ENCODE measurements around the gene NOX5. TPM values are rescaled to one million over a fixed set of nuclear protein-coding genes. Genes with fewer than 3 reads are reported as not detected.

Gene NOX5
- total RNA-seq, 1 donor from 2014 or later = 0.74 TPM

DNA sequence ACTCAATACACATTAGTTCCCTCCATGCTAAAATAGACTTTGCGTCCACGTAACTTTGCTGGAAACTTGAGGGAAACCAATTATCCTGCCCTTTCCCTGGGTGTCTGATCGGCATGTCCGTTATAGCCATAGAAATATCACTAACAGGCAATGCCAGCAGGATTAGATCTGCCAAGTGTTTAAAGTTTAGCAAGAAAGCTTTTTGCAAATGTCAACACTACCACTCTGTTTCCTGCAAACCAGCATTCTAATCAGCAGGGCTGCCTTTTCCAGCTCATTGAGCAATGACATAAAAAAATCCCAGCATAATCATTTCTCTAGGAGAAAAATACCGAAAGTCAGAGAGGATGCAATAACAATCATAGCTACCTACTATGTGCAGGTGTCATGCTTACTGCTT is 60.9 kb downstream of the NOX5 start:
- Histone ChIP-seq H3K4me3 (no peak overlapping the region), H3K36me3 (no peaks in the 10 kb centered on the region), H3K9me3 (no peaks in the 10 kb centered on the region), H3K27me3 (no peaks in the 10 kb centered on the region), H3K27ac (no peak overlapping the region), H3K4me1 (peaks cover 16% of the 10 kb centered on the region)
- intact Hi-C loops (cut with DNase I) = no loop called here
- TF ChIP-seq, protein P1, sequence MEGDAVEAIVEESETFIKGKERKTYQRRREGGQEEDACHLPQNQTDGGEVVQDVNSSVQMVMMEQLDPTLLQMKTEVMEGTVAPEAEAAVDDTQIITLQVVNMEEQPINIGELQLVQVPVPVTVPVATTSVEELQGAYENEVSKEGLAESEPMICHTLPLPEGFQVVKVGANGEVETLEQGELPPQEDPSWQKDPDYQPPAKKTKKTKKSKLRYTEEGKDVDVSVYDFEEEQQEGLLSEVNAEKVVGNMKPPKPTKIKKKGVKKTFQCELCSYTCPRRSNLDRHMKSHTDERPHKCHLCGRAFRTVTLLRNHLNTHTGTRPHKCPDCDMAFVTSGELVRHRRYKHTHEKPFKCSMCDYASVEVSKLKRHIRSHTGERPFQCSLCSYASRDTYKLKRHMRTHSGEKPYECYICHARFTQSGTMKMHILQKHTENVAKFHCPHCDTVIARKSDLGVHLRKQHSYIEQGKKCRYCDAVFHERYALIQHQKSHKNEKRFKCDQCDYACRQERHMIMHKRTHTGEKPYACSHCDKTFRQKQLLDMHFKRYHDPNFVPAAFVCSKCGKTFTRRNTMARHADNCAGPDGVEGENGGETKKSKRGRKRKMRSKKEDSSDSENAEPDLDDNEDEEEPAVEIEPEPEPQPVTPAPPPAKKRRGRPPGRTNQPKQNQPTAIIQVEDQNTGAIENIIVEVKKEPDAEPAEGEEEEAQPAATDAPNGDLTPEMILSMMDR (IDR thresholded peaks at IDR 0.05) = no peak
- TF ChIP-seq POLR2A (IDR thresholded peaks at IDR 0.05) (no peak), POLR2AphosphoS5 (IDR thresholded peaks at IDR 0.05; ENCODE audit: insufficient read depth in 1 of 2, low read depth in 1 of 2) (no peak)
- DNase-seq (ENCODE audit: extremely low spot score in 2 of 2) = no peak

DNA sequence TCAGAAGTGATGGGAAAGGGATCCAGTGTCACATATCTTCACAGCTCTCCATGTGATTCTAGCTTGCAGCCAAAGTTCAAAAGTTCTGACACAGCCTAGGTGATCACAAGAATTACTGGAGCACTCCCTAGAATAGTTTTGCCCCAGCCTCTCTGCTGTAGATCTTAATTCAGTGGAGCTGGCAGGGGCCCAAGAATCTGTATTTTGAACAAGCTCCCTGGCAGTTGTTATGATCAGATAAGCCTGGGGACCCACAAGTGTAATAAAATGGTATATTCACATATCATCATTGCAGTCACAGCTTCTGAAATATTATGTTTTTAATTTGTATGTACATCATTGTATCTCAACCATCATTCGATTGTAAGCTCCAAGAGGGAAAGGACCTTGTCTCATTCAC is 62.3 kb downstream of the NOX5 start:
- no peak for DNase-seq (ENCODE audit: extremely low spot score in 2 of 2)
- Histone ChIP-seq H3K4me3 (no peak overlapping the region), H3K4me1 (peaks cover 29% of the 10 kb centered on the region), H3K27ac (no peak overlapping the region), H3K9me3 (no peaks in the 10 kb centered on the region), H3K27me3 (no peaks in the 10 kb centered on the region), H3K36me3 (no peaks in the 10 kb centered on the region)
- intact Hi-C loops (cut with DNase I) = no loop called here
- no peak for TF ChIP-seq POLR2AphosphoS5 (IDR thresholded peaks at IDR 0.05; ENCODE audit: insufficient read depth in 1 of 2, low read depth in 1 of 2)
- TF ChIP-seq, protein P1 (IDR thresholded peaks at IDR 0.05) = no peak
- TF ChIP-seq POLR2A (IDR thresholded peaks at IDR 0.05) = no peak

DNA sequence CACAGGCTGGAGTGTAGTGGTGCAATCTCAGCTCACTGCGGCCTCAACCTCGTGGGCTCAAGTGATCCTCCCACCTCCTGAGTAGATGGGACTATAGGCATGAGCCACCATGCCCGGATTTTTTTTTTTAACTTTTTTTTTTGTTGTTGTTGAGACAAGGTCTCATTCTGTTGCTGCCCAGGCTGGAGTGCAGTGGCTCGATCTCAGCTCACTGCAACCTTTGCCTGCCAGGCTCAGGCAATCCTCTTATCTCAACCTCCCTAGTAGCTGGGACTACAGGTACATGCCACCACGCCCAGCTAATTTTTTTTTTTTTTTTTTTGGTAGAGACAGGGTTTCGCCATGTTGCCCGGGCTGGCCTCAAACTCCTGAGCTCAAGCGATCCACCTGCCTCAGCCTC is 64.1 kb downstream of the NOX5 start:
- no peak overlapping the region for H3K27ac ChIP-seq
- H3K4me3 ChIP-seq = no peak overlapping the region
- intact Hi-C loops (cut with DNase I) = no loop called here
- H3K9me3 ChIP-seq = no peaks in the 10 kb centered on the region
- H3K36me3 ChIP-seq = no peaks in the 10 kb centered on the region
- no peak for DNase-seq (ENCODE audit: extremely low spot score in 2 of 2)
- H3K4me1 ChIP-seq = peaks cover 38% of the 10 kb centered on the region
- H3K27me3 ChIP-seq = no peaks in the 10 kb centered on the region
- TF ChIP-seq, protein P1 (IDR thresholded peaks at IDR 0.05) = no peak
- TF ChIP-seq POLR2A (IDR thresholded peaks at IDR 0.05) (no peak), POLR2AphosphoS5 (IDR thresholded peaks at IDR 0.05; ENCODE audit: insufficient read depth in 1 of 2, low read depth in 1 of 2) (no peak)

DNA sequence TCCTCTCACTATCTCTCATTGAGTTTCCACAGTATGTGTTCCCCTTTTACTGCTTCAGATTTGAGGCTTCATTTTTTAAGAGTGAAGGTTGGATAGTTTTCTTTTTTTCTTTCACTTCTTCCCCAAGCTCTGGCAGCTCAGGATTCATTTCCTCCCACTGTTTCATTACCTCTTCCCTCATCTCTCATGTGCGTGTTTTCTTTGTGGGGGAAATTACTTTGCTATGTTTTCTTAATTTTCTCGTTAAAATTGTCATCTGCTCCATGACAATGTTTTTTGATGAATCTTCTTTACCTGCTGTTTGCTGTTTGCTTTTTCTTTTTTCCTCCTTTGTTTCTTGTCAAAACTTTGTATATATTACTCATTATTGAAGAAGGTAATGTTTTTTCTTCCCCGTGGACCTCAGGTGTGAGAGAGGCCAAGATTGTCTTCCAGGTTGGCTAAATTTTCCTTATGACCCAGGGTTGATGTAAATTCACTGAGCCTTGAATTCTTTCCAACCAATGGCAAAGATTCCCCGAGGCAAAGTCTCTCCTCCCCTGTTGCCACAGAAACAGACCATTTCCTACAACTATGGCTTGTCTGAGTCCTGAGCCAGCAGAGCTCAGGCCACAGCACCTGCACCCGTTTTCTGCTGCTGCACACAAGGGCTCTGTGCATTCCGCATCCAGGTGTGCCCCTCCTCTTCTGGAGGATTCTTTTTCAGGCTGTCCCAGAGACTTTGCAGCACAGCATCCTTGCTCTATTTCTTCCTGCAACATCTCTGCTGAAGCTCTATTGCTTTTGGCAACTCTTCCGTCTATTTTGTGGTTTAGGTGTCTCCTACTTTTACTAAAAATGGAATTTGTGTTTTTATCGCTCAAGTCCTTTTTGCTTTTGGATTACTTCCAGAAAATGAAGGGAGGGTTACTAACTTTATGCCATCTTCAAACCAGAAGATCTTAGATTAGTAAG is 66.1 kb downstream of the NOX5 start:
- intact Hi-C loops (cut with DNase I) = loop anchor here (5.0 kb wide), 1 partner anchor 82 kb away; the partner anchor contains the start of gene GLCE
- Histone ChIP-seq H3K4me3 (no peak overlapping the region), H3K27ac (no peak overlapping the region), H3K4me1 (peaks cover 23% of the 10 kb centered on the region), H3K27me3 (no peaks in the 10 kb centered on the region), H3K36me3 (no peaks in the 10 kb centered on the region), H3K9me3 (no peaks in the 10 kb centered on the region)
- no peak for DNase-seq (ENCODE audit: extremely low spot score in 2 of 2)
- TF ChIP-seq POLR2A (IDR thresholded peaks at IDR 0.05) (no peak), POLR2AphosphoS5 (IDR thresholded peaks at IDR 0.05; ENCODE audit: insufficient read depth in 1 of 2, low read depth in 1 of 2) (no peak)
- TF ChIP-seq, protein P1 (IDR thresholded peaks at IDR 0.05) = no peak

Measured in vagina (tissue), 2 donors.